ENCODE measurements around the gene SMAD6. TPM values are rescaled to one million over a fixed set of nuclear protein-coding genes. Genes with fewer than 3 reads are reported as not detected.

SMAD6 gene
- total RNA-seq, 1 experiment from 2014 or later, result 6.6 TPM

GRCh38 chr15:66658855-66659254, 43.2 kb upstream of the SMAD6 start:
- no peak for ATAC-seq
- RAD21 ChIA-PET (ENCODE audit: low non-redundant PET in 1 of 2, low total read pairs in 2 of 2, uncharacterized antibody in 2 of 2, unreplicated experiment in 2 of 2), result no interaction called here

GRCh38 chr15:66659384-66659783, 42.7 kb upstream of the SMAD6 start:
- ChIA-PET POLR2A (no interaction called here), RAD21 (ENCODE audit: low non-redundant PET in 1 of 2, low total read pairs in 2 of 2, uncharacterized antibody in 2 of 2, unreplicated experiment in 2 of 2) (no interaction called here), CTCF (no interaction called here)
- Histone ChIP-seq H3K4me3 (replicated peaks in 1 of 2; ENCODE audit: low read depth in 1 of 2, low read length in 2 of 2) (no peak overlapping the region), H3K27ac (ENCODE audit: low read depth, low read length) (no peak overlapping the region), H3K9ac (ENCODE audit: low read length) (no peak overlapping the region), H3K4me1 (ENCODE audit: control insufficient read depth in 1 of 2, insufficient read depth in 2 of 2, low read length in 2 of 2) (peaks cover 7 to 20% of the 10 kb centered on the region in 2 experiments; a peak in 3 of 4 replicates), H3K79me2 (ENCODE audit: insufficient read depth, low read length) (no peaks in the 10 kb centered on the region), H3K9me3 (ENCODE audit: control insufficient read depth in 1 of 2, insufficient read depth in 1 of 2, low read depth in 1 of 2, low read length in 2 of 2) (no peaks in the 10 kb centered on the region), H3K36me3 (ENCODE audit: control insufficient read depth in 1 of 2, insufficient read depth in 2 of 2, low read length in 2 of 2) (no peaks in the 10 kb centered on the region), H3K9me2 (ENCODE audit: insufficient read depth) (no peaks in the 10 kb centered on the region), H3K4me2 (ENCODE audit: low read length) (no peak overlapping the region), H4K20me1 (ENCODE audit: insufficient read depth) (no peaks in the 10 kb centered on the region), H2AFZ (ENCODE audit: low read depth, low read length, poor library complexity, severe bottlenecking) (no peak overlapping the region), H3K27me3 (ENCODE audit: insufficient read depth, low read length) (no peaks in the 10 kb centered on the region)
- intact Hi-C loops (cut with micrococcal nuclease), result no loop called here
- no TSS peak for BruUV-seq (replicated peaks)
- DNase-seq (ENCODE audit: low read depth, low spot score) (no peak), ATAC-seq (no peak)
- no peak for TF ChIP-seq ZBTB33 (IDR thresholded peaks at IDR 0.05; ENCODE audit: extremely low read depth, insufficient replicate concordance, low read length)
- TF ChIP-seq RAD21 (IDR thresholded peaks at IDR 0.05; ENCODE audit: low read depth), result no peak
- TF ChIP-seq YY1 (IDR thresholded peaks at IDR 0.05; ENCODE audit: extremely low read depth, insufficient replicate concordance, low read depth, low read length), result no peak
- TF ChIP-seq ATF3 (IDR thresholded peaks at IDR 0.05), result no peak
- no peak for TF ChIP-seq SP1 (IDR thresholded peaks at IDR 0.05; ENCODE audit: low read depth)
- no peak for TF ChIP-seq SIN3A (IDR thresholded peaks at IDR 0.05; ENCODE audit: low read depth)
- no peak for TF ChIP-seq POLR2A (IDR thresholded peaks at IDR 0.05; ENCODE audit: borderline replicate concordance, extremely low read depth, insufficient read depth, insufficient read length)
- TF ChIP-seq FOSL1 (IDR thresholded peaks at IDR 0.05; ENCODE audit: low read depth), result no peak
- TF ChIP-seq POLR2AphosphoS5 (IDR thresholded peaks at IDR 0.05; ENCODE audit: low read depth, low read length), result no peak
- TF ChIP-seq ELF1 (IDR thresholded peaks at IDR 0.05; ENCODE audit: borderline replicate concordance, low read depth), result no peak
- no peak for TF ChIP-seq MAX (IDR thresholded peaks at IDR 0.05)
- no peak for TF ChIP-seq CBX3 (IDR thresholded peaks at IDR 0.05; ENCODE audit: low read depth)
- no peak for TF ChIP-seq EZH2 (IDR thresholded peaks at IDR 0.05)
- no peak for TF ChIP-seq CEBPB (IDR thresholded peaks at IDR 0.05; ENCODE audit: low read depth)

More at GRCh38 chr15:66658855-66659254, 43.2 kb upstream of the SMAD6 start:
- TF ChIP-seq ZBTB33 (IDR thresholded peaks at IDR 0.05; ENCODE audit: extremely low read depth, insufficient replicate concordance, low read length), result no peak
- no peak for TF ChIP-seq YY1 (IDR thresholded peaks at IDR 0.05; ENCODE audit: extremely low read depth, insufficient replicate concordance, low read depth, low read length)
- no peak for TF ChIP-seq EZH2phosphoT487 (IDR thresholded peaks at IDR 0.05; ENCODE audit: borderline replicate concordance)
- Histone ChIP-seq H3K4me3 (replicated peaks in 1 of 2; ENCODE audit: low read depth in 1 of 2, low read length in 2 of 2) (no peak overlapping the region), H3K27ac (ENCODE audit: low read depth, low read length) (no peak overlapping the region), H4K20me1 (ENCODE audit: insufficient read depth) (no peaks in the 10 kb centered on the region), H3K4me1 (ENCODE audit: control insufficient read depth in 1 of 2, insufficient read depth in 2 of 2, low read length in 2 of 2) (peaks cover 7 to 20% of the 10 kb centered on the region in 2 experiments; a peak in 3 of 4 replicates), H3K9me2 (ENCODE audit: insufficient read depth) (no peaks in the 10 kb centered on the region), H3K9ac (ENCODE audit: low read length) (no peak overlapping the region), H3K9me3 (ENCODE audit: control insufficient read depth in 1 of 2, insufficient read depth in 1 of 2, low read depth in 1 of 2, low read length in 2 of 2) (no peaks in the 10 kb centered on the region), H3K4me2 (ENCODE audit: low read length) (no peak overlapping the region), H2AFZ (ENCODE audit: low read depth, low read length, poor library complexity, severe bottlenecking) (no peak overlapping the region), H3K79me2 (ENCODE audit: insufficient read depth, low read length) (no peaks in the 10 kb centered on the region), H3K36me3 (ENCODE audit: control insufficient read depth in 1 of 2, insufficient read depth in 2 of 2, low read length in 2 of 2) (no peaks in the 10 kb centered on the region), H3K27me3 (ENCODE audit: insufficient read depth, low read length) (no peaks in the 10 kb centered on the region)
- intact Hi-C loops (cut with micrococcal nuclease), result no loop called here
- ChIA-PET CTCF (no interaction called here), POLR2A (no interaction called here)
- DNase-seq (ENCODE audit: low read depth, low spot score), result no peak
- no TSS peak for BruUV-seq (replicated peaks)

Measured in HCT116 (cell line).